NCI-H526 treated with DMSO at 0.1 percent for 48 hours (cell line): ENCODE results near the gene ROGDI.

Experiments used
- DNase-seq: peaks from one replicate; lab custom pipeline; 2025; lab: John Stamatoyannopoulos, UW

The ROGDI gene, protein sequence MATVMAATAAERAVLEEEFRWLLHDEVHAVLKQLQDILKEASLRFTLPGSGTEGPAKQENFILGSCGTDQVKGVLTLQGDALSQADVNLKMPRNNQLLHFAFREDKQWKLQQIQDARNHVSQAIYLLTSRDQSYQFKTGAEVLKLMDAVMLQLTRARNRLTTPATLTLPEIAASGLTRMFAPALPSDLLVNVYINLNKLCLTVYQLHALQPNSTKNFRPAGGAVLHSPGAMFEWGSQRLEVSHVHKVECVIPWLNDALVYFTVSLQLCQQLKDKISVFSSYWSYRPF

DNA sequence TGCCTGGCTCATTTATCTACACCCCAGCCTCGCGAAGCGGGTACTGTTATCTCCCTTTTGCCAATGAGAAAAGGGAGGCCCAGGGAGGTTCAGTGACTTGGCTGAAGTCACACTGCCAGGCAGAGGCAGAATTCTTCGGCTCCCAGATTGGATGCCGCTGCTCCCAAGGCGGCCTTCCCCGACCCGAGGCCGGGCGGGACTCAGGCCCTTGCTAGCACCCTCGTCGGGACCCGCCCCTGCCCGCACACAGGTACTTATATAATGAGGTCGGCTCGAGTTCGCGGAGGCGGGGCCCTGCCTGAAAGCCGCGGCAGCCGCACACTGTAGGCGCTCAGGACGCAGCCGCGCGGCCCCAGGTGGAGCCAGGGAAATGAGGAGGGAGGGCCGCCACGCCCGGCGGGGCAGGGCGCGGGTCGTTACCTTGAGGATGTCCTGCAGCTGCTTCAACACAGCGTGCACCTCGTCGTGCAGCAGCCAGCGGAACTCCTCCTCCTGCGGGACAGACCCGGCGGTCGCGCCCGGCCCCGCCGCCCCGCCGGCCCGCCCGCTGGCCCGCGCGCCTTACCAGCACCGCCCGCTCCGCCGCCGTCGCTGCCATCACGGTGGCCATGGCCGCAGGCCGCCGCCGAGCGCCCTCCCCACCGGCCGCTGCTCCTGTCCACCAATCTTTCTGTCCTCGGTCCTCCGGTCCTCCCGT, at the start of gene ROGDI:
Gene ROGDI (minus strand): TSS at position 672 of the 697 bp plus-strand sequence. CDS start 62 bp downstream, at position 610.
- DNase-seq = peak; percentile 86

DNA sequence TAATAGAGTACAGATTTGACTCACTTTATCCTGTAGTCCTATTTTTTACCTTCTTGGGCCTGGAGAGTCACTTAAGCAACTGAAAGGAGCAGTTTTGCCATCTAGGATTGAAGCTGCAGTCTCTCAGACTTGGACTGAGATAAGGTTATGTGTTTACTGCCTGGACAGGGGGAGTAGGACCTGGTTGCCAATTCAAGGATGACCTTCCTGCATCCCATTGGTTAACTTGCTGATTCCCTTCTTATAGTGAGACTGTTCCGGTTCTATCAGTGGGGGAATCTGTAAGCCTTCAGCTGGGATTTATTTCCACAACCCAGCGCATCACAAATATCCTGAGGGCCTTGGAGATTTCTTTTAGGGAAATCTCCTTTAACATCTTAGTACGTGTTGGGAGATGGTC, 47.8 kb upstream of the ROGDI start:
- no peak for DNase-seq

DNA sequence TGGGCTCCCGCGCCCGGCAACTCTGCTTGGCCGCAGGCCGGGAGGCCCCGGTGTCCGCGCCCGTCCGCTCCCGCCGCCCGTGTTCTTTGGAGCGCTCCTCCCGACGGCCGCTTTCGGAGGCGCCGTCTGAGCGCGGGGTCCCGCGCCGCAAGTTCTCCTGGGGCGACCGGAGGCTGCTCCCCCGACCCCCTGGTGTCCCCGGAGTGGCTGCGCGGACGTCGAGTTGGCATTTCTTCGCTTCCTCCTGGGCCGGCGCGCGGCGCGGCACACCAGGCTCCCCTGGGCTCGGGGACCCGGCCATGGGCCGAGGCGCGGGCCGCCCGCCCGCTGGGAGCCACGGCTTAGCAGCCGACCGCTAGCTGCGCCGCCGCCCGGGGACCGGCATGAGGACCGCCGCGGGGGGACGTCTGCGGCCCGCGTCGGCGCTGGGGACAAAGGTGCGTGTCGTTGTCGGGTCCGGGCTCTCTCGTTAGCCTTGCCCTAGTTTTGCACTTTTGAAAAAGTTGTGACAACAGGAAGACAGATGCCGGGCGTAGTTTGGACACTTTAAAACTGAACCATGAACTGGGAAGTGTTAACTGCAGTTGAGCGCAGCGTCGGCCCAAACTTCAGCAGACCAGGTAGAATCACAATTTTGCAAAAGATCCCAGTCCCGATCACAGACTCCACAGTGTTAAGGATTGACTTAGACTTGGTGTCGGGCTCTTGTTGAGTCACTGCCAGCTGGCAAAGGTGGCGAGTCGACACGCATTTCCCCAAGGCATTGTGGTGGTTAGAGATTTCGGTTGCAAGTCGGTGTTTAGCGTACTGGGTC, 45.5 kb upstream of the ROGDI start:
- no peak for DNase-seq

DNA sequence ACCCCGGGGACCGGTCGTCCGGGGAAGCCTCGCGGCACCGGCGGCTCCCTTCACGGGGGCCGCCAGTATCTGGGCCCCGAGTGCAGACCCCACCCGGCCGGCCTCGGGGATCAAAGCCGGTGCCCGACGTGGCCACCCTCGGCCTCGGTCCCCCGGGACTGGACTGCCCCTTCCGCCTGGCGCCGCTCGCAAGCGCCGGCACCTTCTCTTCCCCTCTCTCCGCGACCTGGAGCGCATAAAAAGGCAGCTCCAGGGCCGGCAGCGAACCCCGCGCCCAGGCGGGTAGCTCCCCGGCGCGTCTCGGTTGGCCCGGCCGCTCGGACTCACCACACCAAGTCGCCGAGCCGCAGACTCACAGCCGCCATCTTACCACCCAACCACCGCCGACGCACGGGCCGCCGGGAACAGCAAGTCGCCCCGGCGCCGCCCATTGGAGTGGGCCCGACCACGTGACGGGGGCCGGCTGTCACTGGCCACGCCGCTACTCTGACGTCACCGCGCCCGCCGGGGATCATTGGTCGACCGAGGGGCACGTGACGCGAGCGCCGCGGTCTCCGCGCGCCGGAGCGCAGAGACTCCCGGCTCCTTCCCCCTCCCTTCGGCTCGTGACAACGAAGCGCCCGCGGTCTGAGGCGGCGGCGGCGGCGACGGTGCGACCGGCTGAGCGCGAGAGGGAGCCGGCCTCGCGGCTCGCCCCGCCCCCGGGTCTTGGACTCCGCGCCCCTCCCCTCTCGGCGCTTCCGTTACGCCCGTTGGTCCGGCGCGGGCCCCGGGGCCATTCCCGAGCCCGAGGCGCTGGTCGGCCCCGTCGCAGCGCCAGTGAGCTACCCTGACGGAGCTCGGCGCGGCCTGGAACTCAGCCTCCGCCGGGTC, 44.7 kb upstream of the ROGDI start, which contains the start of the genes GLYR1 and UBN1:
Gene GLYR1 (minus strand): TSS at position 388 of the 873 bp plus-strand sequence. CDS start 23 bp downstream, at position 365.
Gene UBN1 (plus strand): TSS at position 581 of the 873 bp plus-strand sequence. CDS start 5,437 bp downstream, outside the sequence.
- DNase-seq = peak; percentile 82

DNA sequence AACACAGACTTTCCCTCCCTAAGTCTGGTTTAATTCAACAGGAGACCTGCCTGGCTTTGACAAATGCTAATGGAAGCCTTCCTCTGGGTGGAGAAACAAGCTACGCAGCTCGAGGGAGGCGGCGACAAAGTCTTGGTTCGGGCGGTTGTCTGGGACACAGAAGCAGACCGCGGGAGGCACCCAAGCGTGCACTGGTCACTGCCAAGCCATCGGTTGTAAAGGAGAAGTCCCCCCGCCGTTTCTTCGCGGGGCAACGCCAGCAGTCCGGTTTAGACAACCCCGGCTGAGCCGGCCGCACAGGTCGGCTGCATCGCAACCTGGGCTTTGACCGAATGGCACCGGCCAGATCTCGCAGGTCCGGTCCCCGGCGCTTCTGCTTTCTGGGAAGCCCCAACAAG, 44.1 kb upstream of the ROGDI start:
- no peak for DNase-seq

DNA sequence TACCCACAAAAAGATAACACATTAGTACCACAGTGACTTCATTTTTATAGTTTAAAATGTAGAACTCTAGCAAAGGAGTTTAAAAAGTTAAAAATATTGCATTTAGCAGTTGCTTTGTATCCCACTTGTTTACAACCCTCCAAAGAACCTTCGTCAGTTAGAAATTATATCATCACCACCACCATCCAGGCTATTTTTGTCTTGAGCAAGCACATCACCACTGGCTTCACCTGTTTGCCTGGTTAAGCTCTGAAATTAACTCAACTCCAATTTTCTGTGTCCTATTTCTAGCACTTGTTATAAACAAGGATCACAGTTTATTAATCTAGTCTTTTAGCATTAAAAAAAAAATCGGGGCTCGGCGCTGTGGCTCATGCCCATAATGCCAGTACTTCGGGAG, 38.6 kb upstream of the ROGDI start:
- DNase-seq = no peak

DNA sequence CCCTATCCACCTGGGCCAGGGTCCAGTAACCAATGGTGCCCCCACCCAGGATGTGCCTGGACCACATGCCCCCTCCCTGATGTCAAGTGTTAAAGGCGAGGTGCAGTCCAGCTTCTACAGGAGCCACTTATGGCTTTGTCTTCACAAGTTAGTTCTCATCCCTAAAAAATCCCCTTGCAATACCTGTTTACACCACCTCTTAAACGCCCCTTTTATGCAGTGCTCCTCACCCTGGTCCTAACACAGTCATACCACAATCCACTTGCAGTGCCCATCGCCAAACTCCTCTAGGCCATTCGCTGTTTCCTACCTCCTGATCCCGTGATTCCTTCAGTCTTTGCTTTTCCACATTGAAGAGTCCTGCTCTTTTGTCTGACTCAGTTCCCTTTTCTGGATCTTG, 37.5 kb upstream of the ROGDI start:
- DNase-seq = no peak

DNA sequence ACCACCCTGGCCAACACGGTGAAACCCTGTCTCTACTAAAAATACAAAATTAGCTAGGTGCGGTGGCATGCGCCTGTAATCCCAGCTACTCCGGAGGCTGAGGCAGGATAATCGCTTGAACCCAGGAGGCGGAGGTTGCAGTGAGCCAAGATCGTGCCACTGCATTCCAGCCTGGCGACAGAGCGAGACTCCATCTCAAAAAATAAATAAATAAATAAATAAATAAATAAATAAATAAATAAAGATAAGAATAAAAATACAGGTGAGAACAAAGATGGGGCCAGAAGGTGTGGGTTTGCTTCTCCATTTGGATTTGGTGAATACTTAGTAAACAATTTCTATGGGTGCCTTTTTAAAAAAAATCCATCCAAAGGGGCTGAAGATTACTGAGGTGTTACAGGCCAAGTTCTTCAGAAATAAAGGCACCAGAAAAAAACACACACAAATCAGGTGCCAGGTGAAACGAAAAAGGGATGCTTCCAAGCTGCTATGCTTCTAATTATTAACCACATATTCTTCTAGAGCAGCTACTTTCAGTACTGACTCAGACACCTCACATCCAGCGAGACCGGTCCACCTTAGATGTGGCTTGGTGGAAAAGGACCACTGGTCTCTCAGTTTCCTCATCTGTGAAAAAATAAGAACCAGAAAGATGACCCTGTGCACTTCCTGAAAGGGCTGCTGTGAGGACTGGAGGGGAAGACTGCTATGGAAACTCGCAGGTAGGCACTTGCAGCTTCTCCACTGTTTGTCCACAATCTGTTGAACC, 35.5 kb upstream of the ROGDI start:
- DNase-seq = no peak

DNA sequence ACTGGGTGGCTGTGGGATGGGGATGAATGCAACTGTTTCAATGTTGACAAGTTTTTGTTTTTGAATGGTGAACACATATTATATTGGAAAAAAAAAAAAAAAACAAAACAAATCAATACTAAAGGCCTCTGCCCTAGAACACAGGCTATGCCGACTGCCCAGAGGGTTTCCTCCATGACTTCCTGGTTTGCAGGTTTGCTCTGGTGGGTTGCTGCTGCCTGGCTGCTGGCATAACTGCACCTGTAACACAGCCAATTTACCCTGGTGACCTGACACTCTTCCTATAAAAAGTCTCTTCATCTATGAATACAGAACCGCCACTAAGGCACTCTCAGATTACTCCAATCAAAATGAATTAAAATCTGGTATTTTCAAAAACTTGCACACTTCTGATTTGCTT, 34.3 kb upstream of the ROGDI start:
- no peak for DNase-seq

DNA sequence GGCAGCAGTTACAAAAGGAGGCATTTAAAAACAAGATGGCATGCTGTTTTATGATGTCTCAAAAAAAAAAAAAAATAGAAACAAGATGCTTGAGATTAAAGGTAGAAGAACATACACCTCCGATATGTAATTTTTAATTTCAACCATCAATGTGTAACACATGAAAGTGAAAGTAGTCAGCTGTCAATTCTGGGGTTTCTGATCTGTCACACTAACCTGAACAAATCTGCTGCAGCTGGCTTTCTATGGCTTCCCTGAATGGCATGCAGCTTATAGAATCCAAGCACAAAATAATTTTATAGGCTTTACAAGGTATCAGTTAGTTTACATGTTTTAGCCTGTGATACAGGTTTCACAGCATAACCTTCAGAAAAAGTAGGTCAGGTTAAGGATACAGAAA, 31.2 kb upstream of the ROGDI start:
- no peak for DNase-seq

DNA sequence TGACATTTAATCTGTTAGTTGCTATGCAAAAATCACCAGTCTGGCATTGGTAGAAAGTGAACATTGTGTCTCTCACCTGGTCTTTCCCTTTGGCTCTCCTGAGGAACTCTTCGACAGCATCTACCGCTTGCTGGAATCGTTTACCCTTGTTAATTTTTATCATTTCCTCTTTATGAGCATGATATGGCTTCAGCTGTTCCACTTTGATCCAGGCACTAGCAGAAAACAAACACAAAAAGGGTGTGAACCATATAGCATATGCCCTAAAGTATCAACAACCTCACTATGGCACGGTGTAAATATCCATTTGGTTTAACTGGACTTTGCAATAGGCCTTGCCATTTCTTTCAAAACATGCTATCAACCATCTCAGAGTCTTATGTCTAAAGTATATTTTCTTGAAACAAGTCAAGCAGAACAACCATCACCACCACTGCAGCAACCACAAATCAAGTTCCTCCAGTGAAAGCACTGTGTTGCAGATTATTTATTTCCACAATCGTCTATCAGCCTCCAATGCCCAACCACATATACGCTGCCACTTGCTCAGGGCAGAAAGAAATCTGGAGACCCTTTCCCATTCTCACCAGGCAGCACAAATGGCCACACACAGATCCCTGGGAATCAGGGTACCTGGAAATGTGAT, 30.4 kb upstream of the ROGDI start:
- no peak for DNase-seq

DNA sequence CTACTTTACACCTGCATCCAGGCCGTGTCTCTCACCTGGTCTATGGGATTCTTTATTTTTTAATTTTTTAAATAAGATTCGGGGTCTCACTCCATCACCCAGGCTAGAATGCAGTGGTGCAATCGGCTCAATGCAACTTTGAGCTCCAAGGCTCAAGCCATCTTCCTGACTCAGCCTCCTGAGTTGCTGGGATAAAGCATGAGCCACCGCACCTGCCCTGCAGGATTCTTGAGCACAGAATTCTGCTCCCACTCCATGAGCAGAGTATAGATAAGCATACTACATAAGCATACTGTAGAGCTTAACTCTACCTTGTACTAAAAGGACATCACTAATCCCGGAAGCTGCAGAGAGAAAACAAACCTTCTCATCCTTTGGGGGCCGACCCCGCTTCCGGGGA, 29.2 kb upstream of the ROGDI start:
- no peak for DNase-seq

DNA sequence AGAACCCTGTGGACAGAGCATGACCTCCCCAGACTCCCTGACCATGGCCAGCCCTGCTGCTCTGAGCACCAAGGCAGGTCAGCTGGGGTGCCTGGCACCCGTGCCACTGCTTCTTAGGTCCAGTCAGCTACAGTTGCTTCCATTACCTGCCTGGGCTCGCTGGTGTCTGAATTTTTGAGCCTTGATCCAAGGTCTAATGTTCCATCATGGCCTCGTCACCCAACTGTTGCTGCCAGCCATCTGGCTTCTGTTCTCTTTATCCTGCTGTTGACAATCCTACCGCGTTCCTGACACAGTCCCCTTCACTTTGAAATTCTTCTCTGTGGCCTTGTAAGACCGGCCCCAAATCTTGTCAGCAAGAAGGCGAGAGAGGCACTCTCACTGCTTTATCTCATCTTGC, 28.0 kb upstream of the ROGDI start:
- DNase-seq = no peak

DNA sequence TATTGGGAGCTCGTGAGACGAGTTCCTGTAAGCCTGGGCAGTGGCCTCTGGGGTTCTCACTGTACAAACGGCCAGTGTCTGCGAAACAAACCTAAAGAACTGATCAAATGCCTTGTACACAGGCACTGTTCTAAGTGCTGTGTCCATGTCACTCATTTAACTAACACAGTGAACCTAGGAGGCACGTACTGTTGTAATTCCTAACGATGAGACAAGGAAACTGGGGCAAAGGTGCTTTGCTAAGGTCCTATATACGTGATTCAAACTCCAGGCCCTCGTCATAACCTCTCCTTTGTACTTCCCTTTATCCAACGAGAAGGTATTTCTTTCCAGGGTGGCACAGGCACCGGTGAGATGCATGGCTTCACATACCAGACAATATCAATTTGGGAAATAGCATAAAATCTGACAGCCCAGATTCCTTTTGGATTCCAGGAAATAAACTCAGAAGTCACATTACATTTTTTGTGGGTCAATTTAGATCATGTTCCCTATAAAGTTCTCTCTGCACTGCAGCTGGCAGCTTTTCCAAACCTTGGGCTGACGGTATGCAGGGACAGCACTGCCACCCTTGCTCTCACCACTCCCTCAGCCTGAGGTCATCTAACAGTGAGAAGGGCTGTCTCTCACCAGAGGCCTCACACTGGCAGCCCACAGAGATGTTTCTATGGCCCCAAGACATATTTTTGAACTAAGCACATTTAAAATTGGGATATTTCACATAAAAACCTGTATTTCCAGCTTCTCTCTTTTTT, 26.3 kb upstream of the ROGDI start:
- no peak for DNase-seq

DNA sequence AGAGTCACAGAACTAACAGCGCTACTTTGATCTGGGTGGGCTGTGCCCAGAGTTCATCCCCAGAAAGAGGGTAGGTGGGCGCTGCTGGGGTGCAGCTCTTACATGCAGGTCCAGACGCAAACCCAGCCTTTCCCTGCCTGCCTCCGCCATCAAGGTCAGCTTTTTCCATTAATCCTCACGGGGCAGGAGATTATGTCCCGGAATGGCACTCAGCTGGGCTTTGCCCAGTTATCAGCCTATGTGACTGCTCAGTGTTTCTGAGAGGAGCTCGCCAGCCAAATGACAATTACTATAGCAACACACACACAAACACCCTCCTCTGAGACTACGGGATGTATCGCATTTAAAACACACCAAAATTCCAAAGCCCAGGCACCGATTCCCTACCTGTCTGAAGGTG, 24.5 kb upstream of the ROGDI start:
- DNase-seq = no peak

DNA sequence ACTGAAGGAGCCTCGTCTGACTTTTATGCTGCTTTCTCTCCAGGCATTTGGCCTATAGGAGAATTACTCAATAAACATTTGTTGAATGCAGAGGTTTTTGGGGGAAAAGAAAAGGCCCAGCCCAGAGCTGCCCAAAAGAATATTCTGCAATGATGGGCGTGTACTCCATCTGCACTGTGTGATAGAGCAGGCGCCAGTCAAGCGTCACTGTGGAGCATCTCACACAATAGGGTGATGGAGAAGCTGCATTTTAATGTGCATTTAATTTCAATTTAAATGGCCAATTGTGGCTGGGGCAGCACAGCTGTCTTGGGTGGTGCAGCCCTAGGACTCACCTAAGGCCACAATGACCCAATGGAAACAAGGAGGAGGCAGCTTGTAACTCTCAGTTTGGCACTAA, 24.1 kb upstream of the ROGDI start:
- no peak for DNase-seq

DNA sequence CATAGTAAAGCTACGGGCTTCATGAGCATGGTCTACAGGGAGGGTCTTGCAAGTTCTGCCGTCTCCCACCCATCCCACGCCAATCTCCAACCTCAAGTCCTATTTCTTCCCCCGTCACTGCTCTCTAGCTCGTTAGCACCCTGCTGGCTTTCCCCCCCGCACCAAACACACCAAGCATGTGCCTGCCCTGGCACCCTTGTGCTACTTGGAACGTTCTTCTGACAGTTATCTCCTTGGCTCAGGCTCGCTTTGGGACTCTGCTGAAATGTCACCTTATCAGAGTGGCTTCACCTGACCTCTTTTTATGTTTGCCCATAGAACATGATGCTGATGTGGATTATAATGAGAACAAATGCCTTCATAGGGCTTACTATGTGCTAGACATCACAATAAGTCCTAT, 22.8 kb upstream of the ROGDI start:
- no peak for DNase-seq

DNA sequence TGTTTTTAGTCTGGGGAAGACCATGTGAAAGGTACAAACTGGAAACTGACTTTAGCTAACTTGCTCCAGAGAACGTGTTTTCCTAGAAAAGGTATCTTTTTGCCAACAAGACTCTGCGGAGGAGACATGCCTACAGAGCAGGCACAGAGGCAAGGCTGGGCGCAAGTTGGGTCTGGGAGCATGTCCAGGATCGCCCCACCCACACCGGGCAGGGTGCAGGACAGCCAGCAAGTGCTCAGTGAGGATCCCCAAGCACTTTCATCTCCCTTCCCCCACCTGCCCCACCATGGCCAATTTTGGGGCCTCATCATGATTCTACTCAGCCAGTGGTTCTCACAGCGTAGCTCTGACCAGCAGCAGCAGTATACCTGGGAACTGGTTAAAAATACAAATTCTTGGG, 18.2 kb upstream of the ROGDI start:
- DNase-seq = no peak

DNA sequence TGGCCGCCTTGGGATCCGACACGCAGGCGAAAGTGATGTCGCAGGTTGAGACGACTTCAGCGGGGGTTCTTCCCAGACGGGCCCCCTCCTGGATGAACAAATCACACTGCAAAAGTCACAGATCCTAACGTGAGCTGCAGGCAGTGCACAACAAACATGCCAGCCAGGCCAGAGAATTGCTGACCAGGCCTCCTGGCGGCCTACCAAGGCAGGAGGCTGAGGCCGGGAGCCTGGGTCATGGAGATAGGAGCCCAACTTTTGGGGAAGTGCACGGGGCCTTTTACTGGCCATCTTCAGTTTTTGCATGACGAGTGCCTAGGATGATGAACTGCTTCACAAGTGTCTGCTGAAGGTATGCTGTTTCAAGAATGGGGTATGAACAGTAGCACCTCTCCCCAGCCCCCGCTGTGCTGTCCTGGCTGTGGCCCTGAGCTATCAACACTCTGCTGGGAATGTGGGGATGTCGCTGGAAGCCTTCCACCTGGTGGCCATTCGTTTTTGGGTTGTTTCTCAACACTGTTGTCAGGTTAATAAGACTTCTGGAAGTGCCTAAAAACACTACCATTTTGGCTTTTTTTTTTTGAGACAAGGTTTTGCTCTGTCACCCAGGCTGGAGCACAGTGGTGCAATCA, 12.2 kb upstream of the ROGDI start:
- no peak for DNase-seq
